ENCODE data around the gene PSMA8. TPM values are rescaled to one million over a fixed set of nuclear protein-coding genes. Genes with fewer than 3 reads are reported as not detected.

PSMA8 gene
- total RNA-seq, 1 donor from 2014 or later, result not detected

GRCh38 chr18:26225915-26226228 lies 92.2 kb downstream of the PSMA8 start:
- H3K27ac Mint-ChIP-seq (ENCODE audit: unreplicated experiment), result peak overlapping the region; percentile 82
- peak overlapping the region; percentile 89 for H3K4me3 Mint-ChIP-seq (ENCODE audit: unreplicated experiment)
- no peaks in the 10 kb centered on the region for H3K9me3 Mint-ChIP-seq (ENCODE audit: unreplicated experiment)
- H3K4me1 Mint-ChIP-seq (ENCODE audit: unreplicated experiment), result peaks cover 15% of the 10 kb centered on the region
- TF ChIP-seq CTCF (IDR thresholded peaks at IDR 0.05), result no peak
- no peaks in the 10 kb centered on the region for H3K36me3 Mint-ChIP-seq (ENCODE audit: unreplicated experiment)
- DNase-seq (ENCODE audit: extremely low spot score, unreplicated experiment), result no peak
- peaks cover 28% of the 10 kb centered on the region for H3K27me3 Mint-ChIP-seq (ENCODE audit: unreplicated experiment)

- no peak for TF ChIP-seq CTCF (IDR thresholded peaks at IDR 0.05)
- Mint-ChIP-seq H3K27me3 (ENCODE audit: unreplicated experiment) (peaks cover 23% of the 10 kb centered on the region), H3K4me3 (ENCODE audit: unreplicated experiment) (peak within 1 kb of the TSS; percentile 89), H3K9me3 (ENCODE audit: unreplicated experiment) (no peaks in the 10 kb centered on the region), H3K4me1 (ENCODE audit: unreplicated experiment) (peaks cover 15% of the 10 kb centered on the region), H3K27ac (ENCODE audit: unreplicated experiment) (peak within 1 kb of the TSS; percentile 82), H3K36me3 (ENCODE audit: unreplicated experiment) (no peaks in the 10 kb centered on the region)
- peak; percentile 98 for DNase-seq (ENCODE audit: extremely low spot score, unreplicated experiment)
Observed at GRCh38 chr18:26226229-26227050, 92.8 kb downstream of the PSMA8 start, which contains the start of gene TAF4B. Gene TAF4B, plus strand, starts transcription at chr18:26226445. Its CDS starts 489 bp downstream, at chr18:26226934.

- DNase-seq (ENCODE audit: extremely low spot score, unreplicated experiment), result no peak
- Mint-ChIP-seq H3K27me3 (ENCODE audit: unreplicated experiment) (peaks cover 15% of the 10 kb centered on the region), H3K4me1 (ENCODE audit: unreplicated experiment) (peaks cover 15% of the 10 kb centered on the region), H3K4me3 (ENCODE audit: unreplicated experiment) (peak overlapping the region; percentile 89), H3K9me3 (ENCODE audit: unreplicated experiment) (no peaks in the 10 kb centered on the region), H3K27ac (ENCODE audit: unreplicated experiment) (no peak overlapping the region), H3K36me3 (ENCODE audit: unreplicated experiment) (no peaks in the 10 kb centered on the region)
- no peak for TF ChIP-seq CTCF (IDR thresholded peaks at IDR 0.05)
Observed at GRCh38 chr18:26227051-26227670, 93.5 kb downstream of the PSMA8 start.

- TF ChIP-seq CTCF (IDR thresholded peaks at IDR 0.05), result no peak
- Mint-ChIP-seq H3K27me3 (ENCODE audit: unreplicated experiment) (peaks cover 12% of the 10 kb centered on the region), H3K4me1 (ENCODE audit: unreplicated experiment) (peaks cover 15% of the 10 kb centered on the region), H3K9me3 (ENCODE audit: unreplicated experiment) (no peaks in the 10 kb centered on the region), H3K27ac (ENCODE audit: unreplicated experiment) (no peak overlapping the region), H3K4me3 (ENCODE audit: unreplicated experiment) (no peak overlapping the region), H3K36me3 (ENCODE audit: unreplicated experiment) (no peaks in the 10 kb centered on the region)
- DNase-seq (ENCODE audit: extremely low spot score, unreplicated experiment), result no peak
Observed at GRCh38 chr18:26228562-26229260, 95.0 kb downstream of the PSMA8 start.

GRCh38 chr18:26230497-26230896 lies 96.8 kb downstream of the PSMA8 start:
- Mint-ChIP-seq H3K4me1 (ENCODE audit: unreplicated experiment) (peaks cover 15% of the 10 kb centered on the region), H3K4me3 (ENCODE audit: unreplicated experiment) (no peak overlapping the region), H3K36me3 (ENCODE audit: unreplicated experiment) (no peaks in the 10 kb centered on the region), H3K27ac (ENCODE audit: unreplicated experiment) (no peak overlapping the region), H3K9me3 (ENCODE audit: unreplicated experiment) (no peaks in the 10 kb centered on the region), H3K27me3 (ENCODE audit: unreplicated experiment) (peaks cover 3% of the 10 kb centered on the region)
- TF ChIP-seq CTCF (IDR thresholded peaks at IDR 0.05), result no peak
- DNase-seq (ENCODE audit: extremely low spot score, unreplicated experiment), result no peak
